HK-2 (cell line): ENCODE results near the gene MPC2.

Experiments used
- DNase-seq: peaks from one replicate; pipeline ENCODE4 v3.0.0-alpha.2; 2018; ENCODE audit not compliant: unreplicated experiment

MPC2 gene

DNA sequence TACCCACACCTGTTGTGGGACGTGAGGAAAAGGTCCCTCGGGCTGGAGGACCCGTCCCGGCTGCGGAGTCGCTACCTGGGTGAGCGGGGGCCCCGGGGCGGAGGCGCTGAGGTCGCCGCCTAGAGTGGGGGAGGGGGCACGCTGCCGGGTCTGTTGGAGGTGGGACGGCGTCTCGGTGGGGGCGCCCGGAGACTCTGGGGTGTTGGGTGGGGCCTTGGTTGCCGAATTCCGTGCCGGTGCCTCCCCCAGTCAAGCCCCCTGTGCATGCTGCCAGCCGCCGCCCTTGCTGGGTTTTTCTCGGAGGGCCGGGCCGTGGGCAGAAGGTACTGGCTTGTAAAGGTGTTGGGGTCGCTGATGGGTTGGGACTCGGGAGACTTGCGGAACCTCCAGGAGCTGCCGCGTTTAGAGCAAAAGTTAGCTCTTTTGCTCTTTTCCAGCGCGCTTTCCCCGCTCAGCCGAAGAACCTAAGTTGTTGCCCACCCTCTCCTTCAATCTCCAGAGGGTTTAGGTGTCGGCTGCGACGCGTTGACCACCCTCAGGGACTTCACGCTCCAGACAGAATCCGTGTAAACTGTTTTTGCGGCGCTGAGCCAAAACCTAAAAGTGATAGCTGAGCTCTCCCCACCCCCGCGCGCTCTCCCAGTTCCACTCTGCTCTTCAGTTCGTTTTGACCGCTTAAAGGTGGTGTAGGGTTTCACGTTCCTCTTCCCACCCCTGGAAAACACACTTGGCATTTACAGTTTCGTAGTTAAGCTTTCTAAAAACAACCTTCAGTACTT is at the start of gene MPC2:
MPC2 (minus strand) TSS at position 143 of the 779 bp plus-strand sequence. CDS start 1,231 bp downstream, outside the sequence.
- peak; percentile 63 for DNase-seq

DNA sequence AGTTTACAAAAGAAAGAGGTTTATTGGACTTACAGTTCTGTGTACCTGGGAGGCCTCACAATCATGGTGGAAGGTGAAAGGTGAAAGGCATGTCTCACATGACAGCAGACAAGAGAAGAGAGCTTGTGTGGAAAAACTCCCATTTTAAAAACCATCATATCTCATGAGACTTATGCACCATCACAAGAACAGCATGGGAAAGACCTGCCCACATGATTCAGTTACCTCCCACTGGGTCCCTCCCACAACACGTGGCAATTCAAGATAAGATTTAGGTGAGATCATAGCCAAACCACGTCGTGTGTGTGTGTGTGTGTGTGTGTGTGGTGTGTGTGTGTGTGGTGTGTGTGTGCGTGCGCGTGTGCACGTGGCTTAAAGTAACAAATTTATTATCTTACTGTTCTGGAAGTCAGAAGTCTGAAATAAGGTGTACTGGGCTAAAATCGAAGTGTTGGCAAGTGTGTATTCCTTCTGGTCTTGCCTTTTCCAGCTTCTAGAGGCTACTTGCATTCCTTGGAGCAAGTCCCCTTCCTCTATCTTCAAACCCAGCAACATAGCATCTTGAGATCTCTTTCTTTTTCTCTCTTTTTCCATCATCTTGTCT is 48.1 kb upstream of the MPC2 start:
- no peak for DNase-seq

DNA sequence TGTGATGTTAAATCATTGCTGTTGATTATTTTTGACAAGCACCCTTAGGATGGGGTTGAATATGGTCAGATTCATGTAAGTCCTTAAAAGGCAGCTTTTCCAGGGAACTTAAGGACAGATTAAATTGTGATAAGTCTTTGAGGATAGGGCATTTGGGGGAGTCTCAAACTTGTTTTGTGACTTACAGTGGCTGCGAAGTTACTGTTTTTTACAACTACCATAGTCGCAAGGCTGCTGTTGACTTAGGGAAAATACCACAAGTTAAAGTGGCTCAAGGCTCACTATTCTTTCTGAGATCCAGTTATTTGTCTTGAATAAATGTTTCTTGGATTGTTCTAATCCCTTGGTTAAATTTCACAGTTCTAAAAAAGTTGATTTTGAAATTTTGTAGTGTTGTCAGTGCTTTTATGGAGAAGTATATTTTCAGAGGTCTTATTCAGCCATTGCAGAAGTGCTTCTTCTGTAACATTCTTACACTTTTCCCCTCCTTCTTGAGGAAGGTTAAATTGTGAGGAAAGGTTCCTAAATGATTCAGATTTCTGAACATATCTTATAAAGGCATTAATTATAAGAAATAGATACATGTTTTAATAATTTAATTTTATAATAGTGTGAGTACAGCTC is 47.0 kb upstream of the MPC2 start:
- DNase-seq = no peak

DNA sequence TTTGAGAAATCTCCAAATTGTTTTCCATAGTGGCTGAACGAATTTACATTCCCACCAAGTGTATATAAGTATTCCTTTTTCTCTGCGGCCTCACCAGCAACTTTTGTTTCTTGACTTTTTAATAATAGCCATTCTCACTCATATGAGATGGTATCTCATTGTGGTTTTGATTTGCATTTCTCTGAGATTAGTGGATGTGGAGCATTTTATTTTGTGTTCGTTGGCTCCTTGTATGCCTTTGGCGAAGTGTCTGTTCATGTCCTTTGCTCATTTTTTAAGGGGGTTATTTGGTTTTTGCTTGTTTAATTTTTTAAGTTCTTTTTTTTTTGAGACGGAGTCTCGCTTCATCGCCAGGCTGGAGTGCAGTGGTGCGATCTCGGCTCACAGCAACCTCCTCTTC is 45.1 kb upstream of the MPC2 start:
- no peak for DNase-seq

DNA sequence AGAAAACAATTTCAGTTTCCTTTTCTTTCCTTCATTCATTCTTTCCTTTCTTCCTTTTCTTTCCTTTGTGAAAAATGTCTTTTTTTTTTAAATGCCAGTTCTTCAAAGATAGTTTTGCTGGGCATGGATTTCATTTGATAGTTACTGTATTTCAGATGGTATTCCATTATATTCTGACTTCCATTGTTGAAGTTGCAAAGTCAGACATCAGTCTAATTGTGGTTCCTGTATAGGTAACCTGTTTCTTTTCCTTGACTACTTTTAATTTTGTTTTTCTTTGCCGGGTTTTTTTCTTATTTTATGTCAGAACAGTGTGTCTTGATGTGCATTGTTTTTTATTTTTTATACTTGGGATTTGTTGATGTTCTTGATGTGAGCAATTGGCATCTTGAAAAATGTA is 40.4 kb upstream of the MPC2 start:
- DNase-seq = no peak

DNA sequence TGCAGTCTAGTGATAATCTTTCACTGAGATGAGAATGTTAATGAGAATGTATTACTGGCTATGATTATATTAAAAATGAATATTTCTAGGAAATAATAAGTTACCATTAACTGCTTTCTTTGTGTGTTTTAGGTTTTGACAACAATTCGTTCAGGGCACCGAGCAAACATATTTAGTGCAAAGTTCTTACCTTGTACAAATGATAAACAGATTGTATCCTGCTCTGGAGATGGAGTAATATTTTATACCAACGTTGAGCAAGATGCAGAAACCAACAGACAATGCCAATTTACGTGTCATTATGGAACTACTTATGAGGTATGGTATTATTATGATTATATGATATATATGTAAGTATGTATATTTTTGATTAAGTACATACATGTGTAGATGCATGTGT is 37.8 kb upstream of the MPC2 start:
- DNase-seq = no peak

DNA sequence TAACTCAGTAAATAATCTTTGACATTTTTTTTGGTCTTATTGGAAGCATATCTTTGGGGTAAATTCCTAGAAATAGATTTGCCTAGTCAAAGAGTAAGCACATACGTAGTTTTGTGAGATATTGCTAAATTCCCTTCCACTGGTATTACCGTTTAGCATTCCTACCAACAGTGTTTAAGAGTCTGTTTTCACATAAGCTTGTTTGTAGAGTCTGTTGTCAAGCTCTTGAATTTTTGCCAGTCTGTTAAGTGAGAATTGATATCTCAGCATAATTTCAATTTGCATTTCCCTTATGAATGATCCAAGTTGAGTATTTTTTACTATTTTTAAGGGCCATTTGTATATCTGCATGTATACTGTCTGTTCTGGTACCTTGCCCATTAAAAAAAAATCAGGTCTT is 37.0 kb upstream of the MPC2 start:
- DNase-seq = no peak

DNA sequence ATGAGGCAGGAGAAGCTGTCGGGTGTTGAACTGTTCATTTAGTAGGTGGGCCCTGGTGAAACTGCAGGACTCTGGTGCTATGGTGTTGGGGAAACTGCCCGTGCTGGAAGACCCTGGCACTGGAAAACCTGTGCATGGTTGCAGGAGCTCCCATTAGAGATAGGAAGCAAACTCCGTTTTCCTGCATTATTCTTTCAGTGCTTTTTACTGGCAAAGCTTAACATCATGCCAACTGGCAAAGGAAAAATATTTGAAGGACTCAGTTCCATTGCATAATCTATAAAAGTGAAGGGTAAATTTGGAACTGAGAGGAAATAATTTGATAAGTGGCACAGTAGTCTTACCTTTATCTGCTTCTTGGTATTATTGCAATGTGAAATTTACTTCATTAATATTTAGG is 31.7 kb upstream of the MPC2 start:
- DNase-seq = no peak

DNA sequence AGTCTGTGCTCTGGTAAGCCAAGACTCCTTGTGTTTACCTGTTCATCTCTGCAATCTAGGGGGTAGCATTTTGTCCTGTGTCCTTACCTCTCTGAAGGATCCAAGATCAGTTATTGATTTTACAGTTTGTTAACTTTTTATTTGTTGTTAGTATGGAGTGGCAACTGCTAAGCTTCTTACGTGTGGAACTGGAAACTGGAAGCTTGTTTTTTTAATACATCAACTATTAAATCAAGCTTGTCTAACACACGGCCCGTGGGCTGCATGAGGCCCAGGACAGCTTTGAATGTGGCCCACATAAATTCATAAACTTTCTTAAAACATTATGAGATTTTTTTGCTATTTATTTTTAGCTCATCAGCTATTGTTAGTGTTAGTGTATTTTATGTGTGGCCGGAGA is 29.2 kb upstream of the MPC2 start:
- no peak for DNase-seq

DNA sequence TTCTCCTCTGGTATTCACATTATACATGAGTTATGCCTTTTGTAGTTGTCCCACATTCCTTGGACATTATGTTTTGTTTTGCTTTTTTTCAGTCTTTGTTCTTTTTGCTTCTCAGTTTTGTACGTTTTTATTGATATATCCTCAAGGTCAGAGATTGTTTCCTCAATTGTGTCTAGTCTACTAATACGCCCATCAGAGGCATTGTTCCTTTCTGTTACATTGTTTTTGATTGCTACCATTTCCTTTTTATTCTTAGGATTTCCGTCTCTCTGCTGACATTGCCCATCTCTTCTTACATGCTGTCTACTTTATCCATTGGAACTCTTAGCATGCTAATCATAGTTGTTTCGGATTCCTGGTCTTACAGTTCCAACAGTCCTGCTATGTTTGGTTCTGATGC is 27.8 kb upstream of the MPC2 start:
- DNase-seq = no peak

DNA sequence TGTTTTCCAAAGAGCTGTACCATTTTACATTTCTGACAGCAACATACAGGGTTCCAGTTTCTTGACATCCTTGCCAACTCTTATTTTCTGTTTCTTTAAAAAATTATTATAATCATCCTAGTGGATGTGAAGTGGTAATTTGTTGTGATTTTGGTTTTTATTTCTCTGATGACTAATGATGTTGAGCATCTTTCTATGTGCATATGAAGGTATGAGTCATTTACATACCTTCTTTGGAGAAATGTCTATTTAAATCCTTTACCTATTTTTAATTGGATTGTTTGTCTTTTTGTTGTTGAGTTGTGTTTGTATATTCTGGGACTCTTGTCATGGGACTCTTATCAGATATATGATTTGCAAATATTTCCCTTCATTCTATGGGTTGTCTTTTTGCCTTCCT is 20.8 kb upstream of the MPC2 start:
- no peak for DNase-seq

DNA sequence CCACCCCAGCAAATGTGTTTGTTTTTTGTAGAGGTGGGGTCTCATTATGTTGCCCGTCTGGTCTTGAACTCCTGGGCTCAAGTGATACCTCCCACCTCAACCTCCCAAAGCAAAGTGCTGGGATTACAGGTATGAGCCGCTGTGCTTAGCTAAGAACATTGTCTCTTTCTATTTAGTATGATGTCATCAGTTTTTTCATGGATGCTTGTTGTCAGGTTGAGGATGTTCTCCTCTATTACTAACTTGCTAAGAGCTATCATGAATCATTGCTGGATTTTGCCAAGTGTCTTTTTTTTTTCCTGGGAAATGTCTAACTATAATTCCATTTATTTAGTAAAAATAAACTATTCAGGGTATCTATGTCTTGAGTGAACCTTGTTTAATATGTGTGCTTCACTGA is 19.0 kb upstream of the MPC2 start:
- DNase-seq = no peak

DNA sequence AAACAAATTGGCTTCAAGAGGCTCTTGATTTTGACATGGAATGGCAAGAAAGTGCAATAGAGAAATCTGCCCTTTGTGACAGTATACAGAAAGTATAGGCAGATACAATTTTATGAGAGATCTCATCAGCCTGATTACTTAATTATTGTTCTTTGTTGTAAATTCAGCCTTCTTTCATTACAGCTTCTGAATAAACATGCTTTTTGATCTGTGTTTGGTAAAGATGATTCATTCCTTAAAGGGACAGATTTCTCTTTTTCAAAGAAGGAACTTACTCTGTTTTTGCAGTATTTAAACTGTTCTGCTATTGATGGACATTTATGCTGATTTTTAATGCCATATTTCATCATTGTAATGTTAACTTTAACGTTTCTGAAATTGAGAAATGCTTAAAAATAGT is 13.7 kb upstream of the MPC2 start:
- DNase-seq = no peak

DNA sequence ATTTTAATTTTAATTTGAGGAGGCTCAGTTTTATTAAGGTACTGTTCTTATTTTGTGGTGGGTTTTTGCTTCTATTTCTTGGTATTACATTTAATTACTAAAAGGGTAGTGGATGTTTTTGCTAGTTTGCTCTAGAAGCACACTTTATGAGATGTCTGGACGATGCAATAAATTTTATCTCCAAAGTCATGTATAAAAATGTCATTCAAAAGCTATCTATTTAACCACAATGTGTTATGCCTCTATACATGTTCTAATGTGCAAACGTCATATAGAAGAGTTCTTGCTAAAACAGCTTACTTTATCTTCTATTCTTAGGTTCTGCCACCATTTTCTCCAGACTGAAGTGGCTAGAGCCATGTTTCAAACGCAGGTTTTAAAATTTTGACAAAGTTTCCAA is 12.9 kb upstream of the MPC2 start:
- no peak for DNase-seq

DNA sequence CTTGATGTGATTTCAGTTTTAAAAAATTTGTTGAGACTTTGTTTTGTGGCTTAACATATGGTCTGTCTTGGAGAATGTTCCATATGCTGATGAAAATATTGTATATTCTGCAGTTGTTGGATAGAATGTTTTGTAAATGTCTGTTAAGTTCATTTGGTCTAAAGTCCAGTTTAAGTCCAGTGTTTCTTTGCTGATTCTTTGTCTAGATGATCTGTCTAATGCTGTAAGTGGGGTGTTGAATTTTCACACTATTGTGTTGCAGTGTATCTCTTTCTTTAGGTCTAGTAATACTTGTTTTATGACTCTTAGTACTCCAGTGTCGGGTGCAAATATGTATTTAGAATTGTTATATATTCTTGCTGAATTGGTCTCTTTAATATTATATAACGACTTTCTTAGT is 10.9 kb upstream of the MPC2 start:
- no peak for DNase-seq

DNA sequence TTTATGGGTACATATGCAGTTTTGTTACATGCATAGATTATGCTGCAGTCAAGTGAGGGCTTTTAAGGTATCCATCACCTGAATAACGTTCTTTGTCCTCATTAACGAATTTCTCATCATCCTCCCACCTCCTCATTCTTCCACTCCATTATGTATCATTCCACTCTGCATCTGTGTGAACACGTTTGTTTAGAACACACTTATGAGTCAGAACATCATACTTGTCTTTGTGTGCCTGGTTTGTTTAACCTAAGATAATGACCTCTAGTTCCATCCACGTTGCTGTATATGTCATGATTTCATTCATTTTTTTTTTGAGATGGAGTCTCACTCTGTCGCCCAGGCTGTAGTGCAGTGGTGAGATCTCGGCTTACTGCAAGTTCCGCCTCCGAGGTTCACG is 6.7 kb upstream of the MPC2 start:
- no peak for DNase-seq

DNA sequence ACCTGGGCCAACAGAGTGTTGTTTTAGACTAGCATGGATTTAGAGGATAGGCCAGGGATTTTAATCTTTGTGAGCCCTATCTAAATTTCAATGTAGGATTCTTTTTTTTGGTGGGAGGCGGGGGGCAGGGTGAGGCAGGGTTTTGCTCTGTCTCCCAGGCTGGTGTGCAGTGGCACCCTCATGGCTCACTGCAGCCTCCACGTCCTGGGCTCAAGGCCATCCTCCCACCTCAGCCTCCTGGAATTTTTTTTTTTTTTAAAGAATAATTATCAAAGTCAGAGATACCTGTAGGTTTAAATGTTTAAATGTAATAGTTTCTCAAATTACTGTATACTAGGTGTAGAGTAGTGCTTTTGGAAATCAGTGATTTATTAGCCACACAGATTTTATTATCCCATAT is 3.4 kb upstream of the MPC2 start:
- DNase-seq = no peak

DNA sequence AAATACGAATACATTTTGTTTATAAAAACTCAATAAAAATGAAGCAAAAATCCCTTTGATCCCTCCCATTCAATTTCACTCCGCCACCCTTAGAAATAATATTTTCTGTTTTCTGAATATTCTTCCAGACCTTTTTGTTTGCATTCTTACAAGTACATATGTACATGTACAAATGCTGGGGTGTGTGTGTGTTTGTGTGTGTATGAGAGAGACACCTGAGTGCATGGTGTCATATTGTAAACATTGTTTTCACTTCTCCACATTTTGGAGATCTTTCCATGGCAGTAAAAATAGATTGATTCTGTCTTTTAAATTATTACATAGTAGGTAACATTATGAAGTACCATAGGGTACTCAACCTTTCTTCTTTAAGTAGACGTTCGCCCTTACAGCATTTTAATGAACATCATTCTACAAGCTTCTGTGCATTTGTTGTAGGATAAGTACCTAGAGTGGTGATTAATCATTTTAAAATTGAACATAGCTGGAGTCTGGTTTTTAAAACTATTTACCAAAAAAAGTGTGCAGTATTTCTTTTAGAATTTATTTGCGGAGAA is 1.3 kb upstream of the MPC2 start:
- DNase-seq = no peak

DNA sequence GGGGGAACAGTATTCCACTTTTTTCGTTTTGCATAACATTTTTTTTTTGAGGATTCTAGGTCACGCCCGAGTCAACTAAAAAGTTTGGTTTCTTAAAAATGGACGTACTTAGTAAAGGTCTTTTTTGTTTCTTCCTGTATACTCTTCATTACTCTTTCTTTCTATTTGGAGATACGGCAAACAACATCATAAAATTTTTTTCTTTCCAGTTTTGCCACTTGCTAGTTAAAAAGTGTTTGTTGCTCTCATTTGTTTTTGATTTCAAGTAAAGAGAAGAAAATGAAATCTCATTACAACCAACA is 788 bp upstream of the MPC2 start:
- DNase-seq = no peak

DNA sequence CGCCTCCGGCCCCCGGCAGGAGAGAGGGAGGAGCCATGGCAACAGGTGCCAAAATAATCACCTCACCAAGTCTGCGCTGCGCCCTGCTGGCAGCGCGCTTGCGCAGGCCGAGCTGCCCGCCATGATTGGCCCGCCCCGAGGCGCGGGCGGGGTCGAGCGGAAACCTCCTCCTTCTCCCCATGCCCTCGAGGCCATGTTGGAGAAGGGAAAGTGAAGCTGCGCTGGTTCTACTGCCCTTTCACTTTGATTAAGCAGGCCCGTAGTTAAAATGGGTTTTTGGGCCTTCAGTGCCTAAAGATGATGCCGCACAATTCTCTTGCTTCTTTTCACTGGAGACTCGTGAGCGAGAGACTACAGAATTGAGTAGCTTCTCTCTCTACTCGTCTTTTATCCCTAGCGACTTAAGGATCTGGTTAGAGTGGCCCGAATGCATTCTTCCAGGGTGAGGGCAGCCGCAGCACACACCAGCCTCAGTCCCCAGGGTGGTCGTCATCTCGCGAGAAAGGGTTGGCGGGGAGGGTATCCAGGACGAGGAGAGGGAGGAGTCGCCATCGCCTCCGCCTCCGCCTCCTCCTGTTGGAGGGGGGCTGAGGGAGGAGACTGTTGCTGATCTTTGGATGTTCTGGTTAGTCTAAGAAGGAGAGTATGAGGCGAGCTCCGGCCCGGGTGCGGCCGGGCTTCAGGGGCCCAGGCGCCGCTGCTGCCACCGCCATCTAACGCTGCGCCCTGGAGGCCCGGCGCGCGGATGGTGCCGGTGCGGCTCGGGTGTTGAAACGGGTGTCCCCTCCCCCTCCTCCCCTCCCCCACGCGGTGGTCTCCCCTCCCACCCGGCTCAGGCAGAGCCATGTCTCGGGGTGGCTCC is 573 bp downstream of the MPC2 start, which contains the start of gene DCAF6:
DCAF6 (plus strand) TSS at position 616 of the 862 bp plus-strand sequence; CDS start at position 845, 229 bp downstream.
- peak; percentile 95 for DNase-seq

DNA sequence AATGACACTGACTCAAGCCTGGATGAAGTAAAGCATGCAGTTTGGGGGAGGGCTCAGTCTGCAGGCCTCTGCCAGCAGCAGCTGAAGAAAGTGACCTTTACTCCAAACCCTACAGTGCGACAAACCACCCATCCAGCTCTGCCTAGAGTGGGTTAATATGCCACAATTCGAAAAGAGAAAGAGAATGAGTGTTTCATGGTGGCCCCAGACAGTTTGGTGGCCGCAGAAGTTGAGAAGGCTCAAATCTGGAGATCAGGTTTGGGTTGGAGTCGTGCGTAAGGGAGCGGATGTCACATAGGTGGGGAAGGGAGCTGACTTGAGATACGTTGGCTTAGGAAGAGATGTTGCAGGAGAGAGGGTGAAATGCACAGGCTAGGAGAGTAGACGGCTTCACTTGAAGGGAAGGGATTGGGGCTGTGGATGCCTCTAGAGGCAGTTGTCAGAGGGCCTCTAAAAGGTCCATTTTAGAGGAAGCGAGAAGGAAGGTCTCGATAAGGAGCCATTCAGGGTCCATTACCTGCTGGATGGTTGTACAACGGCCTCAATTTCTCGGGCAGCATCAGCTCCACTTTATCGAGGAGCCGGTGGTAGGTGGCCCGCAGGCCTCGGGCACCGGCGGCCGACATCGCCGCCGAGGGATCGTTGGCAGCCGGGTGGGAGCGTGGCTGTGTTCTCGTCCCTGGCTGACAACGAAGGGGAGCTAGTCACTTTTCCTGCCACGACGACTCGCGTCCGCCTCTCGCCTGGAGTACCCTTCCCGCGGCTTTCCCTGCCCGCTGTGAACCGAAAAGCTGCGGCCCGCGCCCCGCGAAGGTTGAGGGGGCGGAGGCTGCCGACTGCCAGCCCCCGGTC is 1.4 kb downstream of the MPC2 start:
- peak; percentile 40 for DNase-seq
